GM23338 (cell line): ENCODE results near the gene FAM131A.

ENCODE experiments used
- CTCF ChIP-seq, 2 experiments: fragments of 200-600 bp in 1 of 2; sonication (generic) in 1 of 2; conservative IDR thresholded peaks; 2 replicates each; pipeline versions ENCODE4 v1.5.1 to v1.6.1; 2016 to 2017; ENCODE audit warnings: antibody characterized with exemption in 2 of 2, low read depth in 2 of 2, mild to moderate bottlenecking in 2 of 2, moderate library complexity in 1 of 2
- EZH2 ChIP-seq: fragments of 200-600 bp; sonication (generic); IDR thresholded peaks from one replicate; pipeline ENCODE4 v1.8.0; 2017; ENCODE audit warnings: antibody characterized with exemption, mild to moderate bottlenecking, low read depth; ENCODE audit not compliant: unreplicated experiment
- JUNB ChIP-seq: IDR thresholded peaks from one replicate; pipeline ENCODE4 v1.6.1; 2016; ENCODE audit warnings: antibody characterized with exemption; ENCODE audit not compliant: unreplicated experiment
- POLR2AphosphoS5 ChIP-seq: IDR thresholded peaks from 2 replicates; pipeline ENCODE4 v1.6.1; 2016; ENCODE audit warnings: antibody characterized with exemption, low read depth

GRCh38 chr3:184382326-184383032 is 45.1 kb downstream of the FAM131A start:
- TF ChIP-seq JUNB: no peak
- no peak for TF ChIP-seq EZH2
- TF ChIP-seq POLR2AphosphoS5: no peak
- no peak for TF ChIP-seq CTCF (conservative IDR thresholded peaks at IDR 0.05; ENCODE audit: low read depth in 2 of 2)
